A549 (cell line): ENCODE measurements around the gene MAST3.

Source experiments
- CEBPB ChIP-seq, 2 experiments: fragments of >200 bp in 1 of 2; sonication (Bioruptor Twin) in 1 of 2; formaldehyde crosslinking in 1 of 2; IDR thresholded peaks; 2 replicates each; pipeline ENCODE4 v1.6.1; 2012 to 2016
- CHD4 ChIP-seq: fragments of 200-600 bp; sonication (generic); IDR thresholded peaks from 2 replicates; pipeline ENCODE4 v1.6.1; 2016; ENCODE audit warnings: antibody characterized with exemption, mild to moderate bottlenecking, borderline replicate concordance
- EP300 ChIP-seq, 2 experiments: fragments of >200 bp; sonication (Bioruptor Twin); formaldehyde crosslinking; IDR thresholded peaks; 2 replicates in 1 of 2; 3 replicates in 1 of 2; pipeline ENCODE4 v1.6.1; 2016 to 2017
- FOSB ChIP-seq: fragments of 250-450 bp; sonication (Bioruptor Pico); IDR thresholded peaks from 2 replicates; pipeline ENCODE4 v1.5.0; 2020; ENCODE audit warnings: mild to moderate bottlenecking, moderate library complexity
- JUN ChIP-seq, 2 experiments: fragments of >200 bp; sonication (Bioruptor Twin); formaldehyde crosslinking; IDR thresholded peaks; 2 replicates in 1 of 2; 3 replicates in 1 of 2; pipeline ENCODE4 v1.6.1; 2016 to 2017
- MAX ChIP-seq: IDR thresholded peaks from 2 replicates; pipeline ENCODE4 v1.6.1; 2012
- MYC ChIP-seq: IDR thresholded peaks from 2 replicates; pipeline ENCODE4 v1.6.1; 2012; ENCODE audit warnings: mild to moderate bottlenecking, inconsistent platforms, low read length, improper control_type of control experiment, borderline replicate concordance
- NR3C1 ChIP-seq: fragments of >200 bp; sonication (Bioruptor Twin); formaldehyde crosslinking; IDR thresholded peaks from 3 replicates; pipeline ENCODE4 v1.6.1; 2017
- POLR2A ChIP-seq: IDR thresholded peaks from 2 replicates; pipeline ENCODE4 v1.6.1; 2012; ENCODE audit warnings: mild to moderate bottlenecking, low read length
- RAD21 ChIP-seq, 2 experiments: fragments of >200 bp in 1 of 2; sonication (Bioruptor Twin) in 1 of 2; formaldehyde crosslinking in 1 of 2; IDR thresholded peaks in 1 of 2; conservative IDR thresholded peaks in 1 of 2; 2 replicates in 1 of 2; 3 replicates in 1 of 2; pipeline ENCODE4 v1.6.1; 2012 to 2018; ENCODE audit warnings: inconsistent platforms in 1 of 2
- RFX5 ChIP-seq: fragments of 450-650 bp; IDR thresholded peaks from 2 replicates; pipeline ENCODE4 v1.7.1; 2014; ENCODE audit warnings: antibody characterized with exemption, mild to moderate bottlenecking, moderate library complexity
- SMC3 ChIP-seq: fragments of >200 bp; sonication (Bioruptor Twin); formaldehyde crosslinking; IDR thresholded peaks from 3 replicates; pipeline ENCODE4 v1.6.1; 2018; ENCODE audit warnings: inconsistent platforms
- USF2 ChIP-seq: fragments of 450-650 bp; IDR thresholded peaks from 2 replicates; pipeline ENCODE4 v1.6.1; 2014; ENCODE audit warnings: antibody characterized with exemption
- TF ChIP-seq, protein P1 (sequence below): fragments of >200 bp; sonication (Bioruptor Twin); formaldehyde crosslinking; IDR thresholded peaks from 3 replicates; pipeline ENCODE4 v1.5.1; 2016

DNA sequence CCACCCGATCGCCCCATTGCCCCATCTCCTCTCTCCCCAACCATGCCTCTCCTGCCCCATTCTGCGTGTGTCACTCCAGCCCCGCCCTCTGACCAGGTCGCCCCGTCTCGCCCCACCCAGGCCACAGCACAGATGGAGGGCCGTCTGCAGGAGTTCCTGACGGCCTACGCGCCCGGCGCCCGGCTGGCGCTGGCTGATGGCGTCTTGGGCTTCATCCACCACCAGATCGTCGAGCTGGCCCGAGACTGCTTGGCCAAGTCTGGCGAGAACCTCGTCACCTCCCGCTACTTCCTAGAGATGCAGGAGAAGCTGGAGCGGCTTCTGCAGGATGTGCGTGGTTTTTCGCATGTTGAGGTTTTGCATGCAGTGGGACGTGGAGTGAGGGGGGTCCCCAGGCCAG is 26.2 kb downstream of the MAST3 start:
- TF ChIP-seq RAD21 (conservative IDR thresholded peaks at IDR 0.05 in 1 of 2, IDR thresholded peaks at IDR 0.05 in 1 of 2) = no peak
- TF ChIP-seq, protein P1, sequence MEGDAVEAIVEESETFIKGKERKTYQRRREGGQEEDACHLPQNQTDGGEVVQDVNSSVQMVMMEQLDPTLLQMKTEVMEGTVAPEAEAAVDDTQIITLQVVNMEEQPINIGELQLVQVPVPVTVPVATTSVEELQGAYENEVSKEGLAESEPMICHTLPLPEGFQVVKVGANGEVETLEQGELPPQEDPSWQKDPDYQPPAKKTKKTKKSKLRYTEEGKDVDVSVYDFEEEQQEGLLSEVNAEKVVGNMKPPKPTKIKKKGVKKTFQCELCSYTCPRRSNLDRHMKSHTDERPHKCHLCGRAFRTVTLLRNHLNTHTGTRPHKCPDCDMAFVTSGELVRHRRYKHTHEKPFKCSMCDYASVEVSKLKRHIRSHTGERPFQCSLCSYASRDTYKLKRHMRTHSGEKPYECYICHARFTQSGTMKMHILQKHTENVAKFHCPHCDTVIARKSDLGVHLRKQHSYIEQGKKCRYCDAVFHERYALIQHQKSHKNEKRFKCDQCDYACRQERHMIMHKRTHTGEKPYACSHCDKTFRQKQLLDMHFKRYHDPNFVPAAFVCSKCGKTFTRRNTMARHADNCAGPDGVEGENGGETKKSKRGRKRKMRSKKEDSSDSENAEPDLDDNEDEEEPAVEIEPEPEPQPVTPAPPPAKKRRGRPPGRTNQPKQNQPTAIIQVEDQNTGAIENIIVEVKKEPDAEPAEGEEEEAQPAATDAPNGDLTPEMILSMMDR = no peak
- no peak for TF ChIP-seq EP300 (IDR thresholded peaks at IDR 0.05)
- TF ChIP-seq CHD4 = no peak
- TF ChIP-seq FOSB (CRISPR knock-in tag) = no peak
- TF ChIP-seq RFX5 = no peak
- TF ChIP-seq MYC = no peak
- TF ChIP-seq NR3C1 = no peak
- no peak for TF ChIP-seq POLR2A
- TF ChIP-seq USF2 = no peak
- TF ChIP-seq MAX = no peak
- TF ChIP-seq SMC3 = no peak
- TF ChIP-seq JUN (IDR thresholded peaks at IDR 0.05) = no peak
- no peak for TF ChIP-seq CEBPB (IDR thresholded peaks at IDR 0.05)
